Osteoblast (primary cell): ENCODE results near the gene MSI1. TPM values are rescaled to one million over a fixed set of nuclear protein-coding genes. Genes with fewer than 3 reads are reported as not detected.

Experiments
- DNase-seq: peaks from one replicate; pipeline ENCODE4 v3.0.0; 2011; ENCODE audit warnings: low spot score, mixed read lengths; ENCODE audit not compliant: insufficient read length; ENCODE audit errors: missing footprints
- H2AFZ ChIP-seq: 2 replicates; pipeline ENCODE4 v1.6.0; 2011; ENCODE audit warnings: mild to moderate bottlenecking, low read length
- H3K27ac ChIP-seq: 2 replicates; pipeline ENCODE4 v1.5.1; 2011; ENCODE audit warnings: mild to moderate bottlenecking, low read depth, low read length, moderate library complexity
- H3K27me3 ChIP-seq: 2 replicates; pipeline ENCODE4 v1.6.0; 2012; ENCODE audit warnings: mild to moderate bottlenecking, control low read depth, inconsistent platforms, low read length, moderate library complexity; ENCODE audit not compliant: insufficient read depth
- H3K36me3 ChIP-seq: 2 replicates; pipeline ENCODE4 v1.5.1; 2011; ENCODE audit warnings: mild to moderate bottlenecking, low read length, control low read depth, moderate library complexity; ENCODE audit not compliant: insufficient read depth
- H3K4me1 ChIP-seq: 2 replicates; pipeline ENCODE4 v1.5.1; 2011; ENCODE audit warnings: mild to moderate bottlenecking, low read length, control low read depth, moderate library complexity; ENCODE audit not compliant: insufficient read depth
- H3K4me2 ChIP-seq: 2 replicates; pipeline ENCODE4 v1.6.0; 2011; ENCODE audit warnings: mild to moderate bottlenecking, low read length; ENCODE audit not compliant: insufficient read depth
- H3K4me3 ChIP-seq: fragments of 200-600 bp; sonication (generic); 3 replicates; pipeline ENCODE4 v1.5.1; 2012; ENCODE audit warnings: mild to moderate bottlenecking, low read length, inconsistent platforms; ENCODE audit not compliant: insufficient read depth
- H3K79me2 ChIP-seq: 2 replicates; pipeline ENCODE4 v1.6.0; 2012; ENCODE audit warnings: mild to moderate bottlenecking, low read length, control low read depth, inconsistent platforms; ENCODE audit not compliant: insufficient read depth
- H3K9me3 ChIP-seq: 2 replicates; pipeline ENCODE4 v1.5.1; 2011; ENCODE audit warnings: low read depth, low read length, control low read depth
- H4K20me1 ChIP-seq: 2 replicates; pipeline ENCODE4 v1.6.0; 2012; ENCODE audit warnings: mild to moderate bottlenecking, low read length, control low read depth; ENCODE audit not compliant: insufficient read depth
- CTCF ChIP-seq: IDR thresholded peaks from 2 replicates; pipeline ENCODE4 v1.5.1; 2011; ENCODE audit warnings: mild to moderate bottlenecking, low read depth, low read length, moderate library complexity; ENCODE audit errors: extremely low read depth
- total RNA-seq: library from RNA; depleted of rRNA; stranded (reverse); fragments of >200 nt; gene quantifications from 2 replicates; pipeline ENCODE4 v1.2.3, GENCODE V29; 2012

MSI1 gene
- total RNA-seq = under 0.01 TPM in 2 replicates

DNA sequence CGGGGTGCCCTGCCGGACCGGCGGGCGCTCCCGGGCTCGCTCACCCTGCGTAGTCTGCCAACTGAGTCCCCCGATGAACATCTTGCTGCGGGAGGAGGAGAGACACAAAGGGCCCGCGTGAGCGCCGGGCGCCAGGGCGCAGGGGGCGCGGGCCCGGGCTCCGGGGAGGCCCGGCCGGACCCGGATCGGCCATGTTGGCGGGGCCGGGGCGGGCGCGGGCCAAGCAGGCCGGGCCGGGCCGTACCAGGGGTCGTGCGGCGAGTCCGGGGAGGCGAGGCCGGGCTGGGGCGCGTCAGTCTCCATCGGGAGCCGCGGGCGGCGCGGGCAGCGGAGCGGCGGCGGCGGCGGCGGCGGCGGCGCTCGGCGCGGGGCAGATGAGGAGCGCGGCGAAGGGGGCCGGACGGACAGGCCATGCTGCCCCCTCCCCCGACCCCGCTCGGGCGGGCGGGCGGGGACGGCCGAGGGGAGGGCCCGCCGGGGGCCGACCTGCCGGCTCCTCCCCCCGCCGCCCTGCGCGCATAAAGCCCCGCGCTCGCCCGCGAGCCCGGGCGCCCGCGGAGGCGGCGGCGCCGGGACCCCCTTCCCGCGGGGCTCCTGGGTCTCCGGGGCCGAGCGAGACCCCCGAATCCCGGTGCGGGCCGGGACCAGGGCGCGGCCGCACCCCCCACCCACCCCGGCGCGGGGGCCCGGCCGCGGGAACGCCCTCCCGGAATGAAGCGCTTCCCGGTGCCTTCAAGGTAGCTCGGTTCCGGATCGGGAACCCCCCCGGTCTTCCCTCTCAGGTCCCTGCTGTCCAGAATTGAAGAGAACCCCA is at the start of gene MSI1:
Gene MSI1, minus strand, starts transcription at position 376 of the 814 bp plus-strand sequence. Its CDS starts 73 bp downstream, at position 303.
- Histone ChIP-seq H3K36me3 (no peaks in the 10 kb centered on the region), H3K4me3 (peak within 1 kb of the TSS; percentile 49), H3K4me1 (no peaks in the 10 kb centered on the region), H4K20me1 (no peaks in the 10 kb centered on the region), H3K4me2 (peak within 1 kb of the TSS; percentile 55), H3K9me3 (no peaks in the 10 kb centered on the region), H3K27ac (no peak within 1 kb of the TSS), H3K27me3 (peaks cover 51% of the 10 kb centered on the region), H3K79me2 (no peaks in the 10 kb centered on the region), H2AFZ (peak within 1 kb of the TSS; percentile 56)
- no peak for TF ChIP-seq CTCF
- DNase-seq = no peak

DNA sequence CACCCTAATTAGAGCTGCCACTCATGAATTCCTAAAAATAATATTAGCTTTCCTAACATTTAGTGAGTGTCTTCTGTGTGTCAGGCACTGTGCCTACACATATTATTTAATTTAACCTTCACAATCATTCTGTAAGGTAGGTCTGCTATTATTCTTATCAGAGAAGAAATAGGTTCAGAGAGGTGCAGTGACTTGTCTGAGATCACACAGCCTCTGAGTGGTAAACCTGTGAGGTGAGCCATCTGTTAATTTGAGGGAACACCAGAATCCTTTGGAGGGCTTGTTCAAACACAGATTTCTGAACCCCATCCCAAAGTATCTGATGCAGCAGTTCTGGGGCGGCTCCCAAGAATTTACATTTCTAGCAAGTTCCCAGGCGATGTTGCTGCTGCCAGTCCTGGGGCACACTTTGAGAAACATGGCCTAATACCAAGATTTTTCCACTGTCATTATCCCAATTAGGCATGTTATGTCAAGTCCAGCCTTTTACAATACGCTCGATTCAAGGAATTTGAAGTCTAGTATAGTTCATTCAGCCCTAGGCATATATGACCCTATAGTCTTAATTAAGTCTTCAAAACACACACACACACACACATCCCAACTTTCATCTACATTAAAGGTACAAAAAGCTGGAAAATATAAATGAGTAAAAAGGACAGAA is 49.1 kb upstream of the MSI1 start:
- DNase-seq = no peak

GRCh38 chr12:120416490-120417216 is 47.7 kb upstream of the MSI1 start:
- no peak overlapping the region for H2AFZ ChIP-seq
- H3K4me1 ChIP-seq = no peaks in the 10 kb centered on the region
- H3K4me2 ChIP-seq = no peak overlapping the region
- no peaks in the 10 kb centered on the region for H3K79me2 ChIP-seq
- no peaks in the 10 kb centered on the region for H3K9me3 ChIP-seq
- no peak for TF ChIP-seq CTCF
- no peak for DNase-seq
- no peaks in the 10 kb centered on the region for H3K27me3 ChIP-seq
- H4K20me1 ChIP-seq = no peaks in the 10 kb centered on the region
- H3K36me3 ChIP-seq = no peaks in the 10 kb centered on the region
- no peak overlapping the region for H3K27ac ChIP-seq
- no peak overlapping the region for H3K4me3 ChIP-seq

More for the DNA sequence above, 49.1 kb upstream of the MSI1 start:
- no peaks in the 10 kb centered on the region for H3K9me3 ChIP-seq
- no peaks in the 10 kb centered on the region for H3K36me3 ChIP-seq
- H2AFZ ChIP-seq = no peak overlapping the region
- TF ChIP-seq CTCF = no peak
- no peak overlapping the region for H3K27ac ChIP-seq
- H3K79me2 ChIP-seq = no peaks in the 10 kb centered on the region
- H3K4me1 ChIP-seq = no peaks in the 10 kb centered on the region
- no peak overlapping the region for H3K4me2 ChIP-seq
- no peak overlapping the region for H3K4me3 ChIP-seq
- no peaks in the 10 kb centered on the region for H4K20me1 ChIP-seq
- no peaks in the 10 kb centered on the region for H3K27me3 ChIP-seq
